SK-N-SH (cell line): ENCODE results near the gene CSTPP1.

Source experiments
- FOSL2 ChIP-seq: IDR thresholded peaks from 2 replicates; pipeline ENCODE4 v1.4.0; 2012; ENCODE audit warnings: low read depth, mild to moderate bottlenecking, moderate library complexity, borderline replicate concordance
- JUND ChIP-seq: IDR thresholded peaks from 2 replicates; pipeline ENCODE4 v1.4.0; 2012
- POLR2AphosphoS5 ChIP-seq: IDR thresholded peaks from 2 replicates; pipeline ENCODE4 v1.6.1; 2012; ENCODE audit warnings: low read depth, low read length
- RAD21 ChIP-seq: IDR thresholded peaks from 2 replicates; pipeline ENCODE4 v1.6.1; 2012; ENCODE audit warnings: mild to moderate bottlenecking, low read length
- RFX5 ChIP-seq: IDR thresholded peaks from 2 replicates; pipeline ENCODE4 v1.6.1; 2012; ENCODE audit warnings: mild to moderate bottlenecking, improper control_type of control experiment, low read length
- SIN3A ChIP-seq: IDR thresholded peaks from 2 replicates; pipeline ENCODE4 v1.6.1; 2012; ENCODE audit warnings: low read depth, mild to moderate bottlenecking, low read length, moderate library complexity, borderline replicate concordance
- TAF1 ChIP-seq: IDR thresholded peaks from 2 replicates; pipeline ENCODE4 v1.6.1; 2012; ENCODE audit warnings: low read depth, mild to moderate bottlenecking, low read length, moderate library complexity, borderline replicate concordance
- TCF12 ChIP-seq: IDR thresholded peaks from 2 replicates; pipeline ENCODE4 v1.4.0; 2012
- YY1 ChIP-seq: IDR thresholded peaks from 2 replicates; pipeline ENCODE4 v1.4.0; 2012; ENCODE audit warnings: low read depth, mild to moderate bottlenecking
- TF ChIP-seq, protein P1 (sequence below): fragments of 200-600 bp; sonication (generic); IDR thresholded peaks from 2 replicates; pipeline ENCODE4 v1.6.1; 2017; ENCODE audit warnings: antibody characterized with exemption, mild to moderate bottlenecking, moderate library complexity
- TF ChIP-seq, protein P2 (sequence below): fragments of 150-350 bp; IDR thresholded peaks from 2 replicates; pipeline ENCODE4 v1.6.1; 2017; ENCODE audit warnings: antibody characterized with exemption, low read length, low read depth, borderline replicate concordance

DNA sequence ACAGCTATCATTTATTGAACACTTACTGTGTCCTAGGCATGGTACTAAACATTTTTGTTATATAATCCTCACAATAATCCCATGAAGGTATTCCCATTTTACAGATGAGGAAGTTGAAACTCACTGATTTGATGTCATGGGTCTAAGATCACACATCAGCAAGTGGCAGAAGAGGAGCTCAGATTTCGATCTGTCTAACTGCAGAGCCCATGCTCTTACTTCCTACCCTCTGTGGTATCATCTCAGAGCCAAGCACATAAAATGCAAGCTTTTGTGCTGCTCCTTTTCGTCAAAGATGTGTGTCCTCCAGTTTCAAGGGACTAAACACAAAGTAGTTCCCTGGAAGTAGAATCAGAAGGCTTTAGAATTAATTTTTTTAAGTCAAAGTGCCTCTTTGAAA lies 169.0 kb downstream of the CSTPP1 start:
- TF ChIP-seq RAD21 (no peak), TCF12 (no peak), FOSL2 (no peak), POLR2AphosphoS5 (no peak), YY1 (no peak), JUND (no peak), RFX5 (no peak), SIN3A (no peak), TAF1 (no peak)
- TF ChIP-seq, protein P1, sequence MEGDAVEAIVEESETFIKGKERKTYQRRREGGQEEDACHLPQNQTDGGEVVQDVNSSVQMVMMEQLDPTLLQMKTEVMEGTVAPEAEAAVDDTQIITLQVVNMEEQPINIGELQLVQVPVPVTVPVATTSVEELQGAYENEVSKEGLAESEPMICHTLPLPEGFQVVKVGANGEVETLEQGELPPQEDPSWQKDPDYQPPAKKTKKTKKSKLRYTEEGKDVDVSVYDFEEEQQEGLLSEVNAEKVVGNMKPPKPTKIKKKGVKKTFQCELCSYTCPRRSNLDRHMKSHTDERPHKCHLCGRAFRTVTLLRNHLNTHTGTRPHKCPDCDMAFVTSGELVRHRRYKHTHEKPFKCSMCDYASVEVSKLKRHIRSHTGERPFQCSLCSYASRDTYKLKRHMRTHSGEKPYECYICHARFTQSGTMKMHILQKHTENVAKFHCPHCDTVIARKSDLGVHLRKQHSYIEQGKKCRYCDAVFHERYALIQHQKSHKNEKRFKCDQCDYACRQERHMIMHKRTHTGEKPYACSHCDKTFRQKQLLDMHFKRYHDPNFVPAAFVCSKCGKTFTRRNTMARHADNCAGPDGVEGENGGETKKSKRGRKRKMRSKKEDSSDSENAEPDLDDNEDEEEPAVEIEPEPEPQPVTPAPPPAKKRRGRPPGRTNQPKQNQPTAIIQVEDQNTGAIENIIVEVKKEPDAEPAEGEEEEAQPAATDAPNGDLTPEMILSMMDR: no peak
- TF ChIP-seq, protein P2, sequence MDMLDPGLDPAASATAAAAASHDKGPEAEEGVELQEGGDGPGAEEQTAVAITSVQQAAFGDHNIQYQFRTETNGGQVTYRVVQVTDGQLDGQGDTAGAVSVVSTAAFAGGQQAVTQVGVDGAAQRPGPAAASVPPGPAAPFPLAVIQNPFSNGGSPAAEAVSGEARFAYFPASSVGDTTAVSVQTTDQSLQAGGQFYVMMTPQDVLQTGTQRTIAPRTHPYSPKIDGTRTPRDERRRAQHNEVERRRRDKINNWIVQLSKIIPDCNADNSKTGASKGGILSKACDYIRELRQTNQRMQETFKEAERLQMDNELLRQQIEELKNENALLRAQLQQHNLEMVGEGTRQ: no peak
